GM19099 (cell line): ENCODE results near the gene GPR146.

Source experiments
- POLR2A ChIP-seq: IDR thresholded peaks from 3 replicates; pipeline ENCODE4 v1.6.1; 2011; ENCODE audit warnings: low read depth; ENCODE audit not compliant: insufficient read length; ENCODE audit errors: extremely low read depth

GPR146 gene

DNA sequence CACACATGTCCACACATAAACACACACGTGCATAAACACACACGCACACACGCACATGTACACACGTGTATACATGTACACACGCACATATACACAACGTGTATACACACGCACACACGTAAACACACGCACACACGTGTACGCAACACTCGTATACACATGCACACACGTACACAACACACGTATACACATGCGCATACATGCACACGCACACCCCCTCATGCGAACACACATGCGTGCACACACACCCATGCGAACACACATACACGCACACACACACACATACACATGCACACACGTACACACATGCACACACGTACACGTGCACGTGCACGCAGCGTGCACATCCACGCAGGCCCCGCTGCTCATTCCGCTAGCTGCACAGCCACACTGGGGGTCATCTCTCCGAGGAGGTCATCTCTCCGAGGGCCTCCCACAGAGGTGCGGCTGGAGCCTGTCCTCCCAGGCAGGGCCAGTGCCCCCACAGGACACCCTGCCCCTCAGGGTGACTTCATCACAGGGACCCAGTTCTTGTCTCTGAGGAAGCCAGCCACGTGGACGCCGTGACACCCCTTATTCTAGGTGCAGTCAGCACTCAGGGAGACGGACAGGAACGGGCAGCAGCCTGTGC is 35.5 kb upstream of the GPR146 start:
- no peak for TF ChIP-seq POLR2A

DNA sequence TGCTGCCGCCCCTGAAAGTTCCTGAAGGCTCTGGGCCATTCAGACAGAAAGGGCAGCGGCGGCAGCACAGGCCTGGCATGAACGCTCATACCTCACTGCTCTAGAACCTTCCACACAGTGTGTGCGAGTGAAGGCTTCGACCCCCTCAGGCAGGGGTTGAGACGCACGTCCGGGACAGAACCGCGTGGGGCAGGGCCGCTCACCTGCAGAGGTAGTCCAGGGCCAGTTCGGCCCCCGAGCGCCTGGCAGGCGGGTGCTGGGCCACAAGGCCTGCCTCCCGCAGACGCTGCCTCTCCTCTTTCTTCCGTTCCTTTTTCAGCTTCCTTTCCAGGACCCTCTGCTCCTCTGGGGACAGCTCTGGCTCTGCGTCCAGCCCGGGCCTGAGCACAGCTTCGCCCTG is 34.6 kb upstream of the GPR146 start:
- no peak for TF ChIP-seq POLR2A

- no peak for TF ChIP-seq POLR2A
Observed at GRCh38 chr7:1010226-1010625, 34.1 kb upstream of the GPR146 start.

DNA sequence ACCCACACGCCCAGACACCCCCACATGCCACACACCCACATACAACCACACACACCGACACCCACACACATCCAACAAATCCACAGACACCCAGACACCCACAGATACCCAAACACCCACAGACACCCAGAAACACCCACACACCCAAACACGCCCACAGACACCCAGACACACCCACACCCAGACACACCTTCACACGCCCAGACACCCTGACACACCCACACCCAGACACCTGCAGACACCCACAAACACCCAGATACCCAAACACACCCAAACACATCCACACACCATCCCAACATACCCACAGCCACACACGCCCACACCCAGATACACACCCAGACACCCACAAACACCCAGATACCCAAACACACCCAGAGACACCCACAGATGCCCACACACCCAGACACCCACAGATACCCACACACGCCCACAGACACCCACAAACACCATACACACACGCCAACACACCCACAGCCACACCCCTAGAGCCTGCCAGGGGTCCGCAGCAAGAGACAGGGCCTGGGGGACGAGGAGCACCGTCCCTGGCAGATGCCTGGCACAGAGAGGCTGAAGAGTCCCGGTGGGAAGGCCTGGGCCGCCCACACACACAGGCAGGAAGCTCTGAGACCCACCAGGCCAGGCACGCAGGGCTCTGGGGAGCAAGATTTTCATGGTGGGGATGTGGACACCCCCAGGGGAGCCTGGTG is 32.9 kb upstream of the GPR146 start:
- no peak for TF ChIP-seq POLR2A

- no peak for TF ChIP-seq POLR2A
Observed at GRCh38 chr7:1012004-1012715, 32.2 kb upstream of the GPR146 start.

DNA sequence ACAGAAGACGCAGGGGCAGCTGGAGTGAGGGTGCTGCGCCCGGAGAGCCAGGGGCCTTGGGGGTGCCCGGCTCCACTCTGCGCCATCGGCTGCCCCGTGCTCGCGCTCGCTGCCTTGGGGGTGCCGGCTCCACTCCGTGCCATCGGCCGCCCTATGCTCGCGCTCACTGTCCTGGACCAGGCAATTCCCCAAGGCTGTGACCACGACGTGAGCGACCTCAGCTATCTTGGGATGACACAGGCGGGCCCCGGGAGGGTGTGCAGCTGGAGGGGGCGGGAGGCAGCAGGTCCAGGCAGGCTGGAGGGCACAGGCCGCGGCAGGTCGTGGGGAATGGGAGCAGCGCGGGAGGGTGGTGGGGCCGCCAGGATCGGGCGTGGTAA is 31.6 kb upstream of the GPR146 start:
- no peak for TF ChIP-seq POLR2A

DNA sequence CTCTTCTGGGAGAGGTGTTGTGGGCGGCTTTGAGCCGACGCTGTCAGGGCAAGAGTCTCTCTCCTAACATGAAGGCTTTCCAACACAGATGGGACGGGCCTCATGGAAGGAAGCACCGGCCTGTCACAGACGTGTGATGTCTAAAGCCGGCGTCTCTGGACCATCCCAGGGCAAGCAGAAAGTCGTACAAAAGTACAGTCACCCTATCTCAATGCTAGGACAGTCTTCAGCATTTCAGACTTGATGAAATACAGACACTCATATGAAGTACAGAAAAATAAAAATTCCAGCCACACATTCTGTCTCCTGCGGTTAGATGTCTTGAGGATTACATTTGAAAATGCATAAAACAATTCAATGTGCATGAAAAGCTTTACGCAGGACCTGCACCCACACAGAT is 30.8 kb upstream of the GPR146 start:
- TF ChIP-seq POLR2A: no peak

- TF ChIP-seq POLR2A: no peak
Observed at GRCh38 chr7:1014681-1015080, 29.7 kb upstream of the GPR146 start.

DNA sequence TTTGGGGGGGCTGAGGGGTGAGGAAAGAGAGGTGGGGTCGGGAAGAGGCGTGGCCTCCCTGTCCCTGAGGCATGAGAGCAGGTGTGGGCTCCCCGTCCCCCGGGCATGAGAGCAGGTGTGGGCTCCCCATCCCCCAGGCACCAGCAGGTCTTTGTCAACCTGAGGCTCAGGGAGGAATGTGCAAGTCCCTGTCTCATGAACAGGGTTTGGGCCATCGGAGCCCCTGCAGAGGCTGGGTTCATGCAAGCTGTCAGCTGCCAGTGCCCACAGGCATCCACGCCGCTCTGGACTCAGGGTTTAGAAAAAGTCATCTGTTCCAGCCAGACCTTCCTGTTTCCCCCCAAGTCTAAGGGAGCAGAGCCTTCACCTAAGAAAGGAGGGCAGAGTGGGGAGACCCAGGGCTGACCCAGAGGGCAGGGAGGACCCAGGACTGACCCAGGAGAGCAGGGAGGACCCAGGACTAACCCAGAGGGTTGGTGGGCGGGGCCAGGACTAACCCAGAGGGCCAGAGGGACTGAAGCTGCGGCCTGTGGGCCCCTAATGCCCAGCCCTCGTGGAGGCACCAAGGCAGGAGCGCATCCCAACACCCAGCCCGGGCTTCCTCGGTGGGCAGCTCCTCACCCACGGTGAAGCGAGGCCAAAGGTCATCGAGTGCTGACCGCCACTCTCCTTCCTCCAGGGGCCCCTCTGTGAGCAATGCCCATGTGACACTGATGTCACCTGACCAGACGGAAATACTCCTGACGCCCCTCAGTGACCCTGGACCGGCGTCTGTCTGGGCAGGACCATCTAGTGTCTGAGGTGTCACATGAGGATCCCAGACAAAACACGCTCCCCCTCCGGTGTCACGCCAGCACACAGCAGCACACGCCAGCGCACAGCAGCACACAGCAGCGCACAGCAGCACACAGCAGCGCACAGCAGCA is 28.9 kb upstream of the GPR146 start:
- TF ChIP-seq POLR2A: no peak

DNA sequence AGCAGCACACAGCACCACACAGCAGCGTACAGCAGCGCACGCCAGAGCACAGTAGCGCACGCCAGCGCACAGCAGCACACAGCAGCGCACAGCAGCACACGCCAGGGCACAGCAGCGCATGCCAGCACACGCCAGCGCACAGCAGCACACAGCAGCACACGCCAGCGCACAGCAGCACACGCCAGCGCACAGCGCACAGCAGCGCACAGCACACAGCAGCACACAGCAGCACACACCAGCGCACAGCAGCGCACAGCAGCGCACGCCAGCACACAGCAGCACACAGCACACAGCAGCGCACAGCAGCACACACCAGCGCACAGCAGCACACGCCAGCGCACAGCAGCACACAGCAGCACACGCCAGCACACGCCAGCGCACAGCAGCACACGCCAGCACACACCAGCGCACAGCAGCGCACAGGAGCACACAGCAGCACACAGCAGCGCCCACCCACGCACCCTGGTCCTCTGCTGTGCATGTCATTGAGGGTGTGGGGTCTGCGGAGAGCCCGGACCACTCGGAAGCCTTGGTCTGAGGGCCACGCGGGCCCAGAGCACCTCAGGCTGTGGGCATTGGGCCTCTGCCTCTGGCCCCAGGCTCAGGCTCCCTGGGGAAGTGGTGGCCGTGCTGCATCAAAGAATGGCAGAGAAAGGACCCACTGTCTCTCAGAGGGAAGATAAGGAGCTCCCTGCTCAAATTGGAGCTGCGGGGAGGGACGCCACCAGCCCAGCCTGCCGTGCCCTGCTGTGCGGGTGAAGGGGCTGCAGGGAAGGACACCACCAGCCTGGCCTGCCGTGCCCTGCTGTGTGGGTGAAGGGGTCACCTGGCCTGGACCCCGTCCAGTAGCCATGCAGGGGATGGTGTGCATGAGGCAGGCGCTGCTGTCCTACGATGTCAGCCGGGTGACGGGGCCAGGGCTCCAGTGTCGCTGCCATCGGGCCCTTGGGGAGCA is 27.5 kb upstream of the GPR146 start:
- TF ChIP-seq POLR2A: no peak

DNA sequence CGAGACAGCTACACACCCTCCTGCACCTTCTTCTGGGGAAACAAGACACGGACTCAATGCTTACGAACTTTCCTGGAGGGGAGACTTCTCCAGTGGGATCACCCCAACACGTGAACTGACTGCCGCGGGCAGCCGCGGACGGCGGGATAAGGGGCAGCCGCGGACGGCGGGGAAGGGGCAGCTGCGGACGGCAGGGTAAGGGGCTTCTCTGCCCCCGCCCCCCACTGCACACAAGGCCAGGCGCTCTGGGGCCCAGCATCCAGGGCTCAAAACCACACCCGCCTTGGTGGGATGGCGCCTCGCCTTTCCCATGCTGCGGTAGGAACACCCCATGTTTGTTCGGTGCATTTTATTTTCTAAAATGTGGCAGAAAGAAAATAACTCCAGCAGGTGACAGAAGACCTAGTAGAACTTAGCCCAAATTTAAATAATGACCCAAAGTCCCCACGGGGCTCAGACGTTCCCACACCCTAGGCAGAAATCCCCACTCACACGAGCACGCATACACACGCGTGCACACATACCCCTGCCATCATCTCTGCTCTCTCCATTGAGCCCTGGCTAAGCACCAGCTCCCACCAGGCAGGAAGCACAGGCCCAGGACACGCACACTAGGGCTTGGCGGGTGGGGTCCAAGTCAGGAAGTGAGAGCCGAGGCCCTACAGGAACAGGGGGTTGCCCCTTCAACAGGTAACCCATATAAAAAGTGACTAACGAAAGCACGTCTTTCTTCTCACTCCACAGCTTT is 26.6 kb upstream of the GPR146 start:
- TF ChIP-seq POLR2A: no peak

GRCh38 chr7:1018334-1018695 is 26.0 kb upstream of the GPR146 start:
- no peak for TF ChIP-seq POLR2A

- no peak for TF ChIP-seq POLR2A
Observed at GRCh38 chr7:1019255-1019785, 25.0 kb upstream of the GPR146 start.
